IMR-90 (cell line): ENCODE data around the gene RORC. TPM values are rescaled to one million over a fixed set of nuclear protein-coding genes. Genes with fewer than 3 reads are reported as not detected.

Experiments
- ATAC-seq: fragments of 200-7000 bp; cut with Tn5 transposase; 2 replicates; pipeline ENCODE4 v1.9.1; 2020; ENCODE audit warnings: low read depth, mild to moderate bottlenecking, moderate library complexity
- BruUV-seq: library from RNA; stranded (reverse); fragments of 400-500 nt; replicated peaks from 2 replicates; lab custom pipeline; 2021; lab: Mats Ljungman, UMichigan
- CTCF ChIA-PET: fragments of 300-600 bp; formaldehyde crosslinking; extraction: SDS; loops from one replicate; lab custom pipeline; 2021; ENCODE audit warnings: antibody characterized with exemption; lab: Yijun Ruan, JAX
- POLR2A ChIA-PET: fragments of 300-600 bp; sonication (Branson Sonifier 250); formaldehyde crosslinking; loops from one replicate; lab custom pipeline; 2022; ENCODE audit warnings: antibody characterized with exemption; ENCODE audit not compliant: unreplicated experiment; lab: Charles Lee
- DNase-seq: peaks from one replicate; pipeline ENCODE4 v3.0.0; 2013
- H2AFZ ChIP-seq: replicated peaks from 2 replicates; pipeline ENCODE3; 2013; ENCODE audit warnings: low read length, mild to moderate bottlenecking; ENCODE audit not compliant: poor library complexity
- H2AK5ac ChIP-seq: 2 replicates; pipeline ENCODE4 v1.6.1; 2013; ENCODE audit warnings: low read depth, low read length, inconsistent platforms
- H2AK9ac ChIP-seq: replicated peaks from 2 replicates; pipeline ENCODE3; 2013; ENCODE audit warnings: mild to moderate bottlenecking, low read depth, low read length, moderate library complexity; ENCODE audit not compliant: poor library complexity
- H2BK120ac ChIP-seq: 2 replicates; pipeline ENCODE4 v1.6.1; 2013; ENCODE audit warnings: low read depth, low read length, inconsistent platforms
- H2BK15ac ChIP-seq: 3 replicates; pipeline ENCODE4 v1.6.1; 2013; ENCODE audit warnings: low read depth, low read length, inconsistent platforms
- H2BK20ac ChIP-seq: 2 replicates; pipeline ENCODE4 v1.6.1; 2013; ENCODE audit warnings: low read depth, mild to moderate bottlenecking, inconsistent platforms, low read length, moderate library complexity
- H2BK5ac ChIP-seq: 2 replicates; pipeline ENCODE4 v1.6.1; 2013; ENCODE audit warnings: mild to moderate bottlenecking, low read depth, low read length, inconsistent platforms; ENCODE audit not compliant: poor library complexity, severe bottlenecking
- H3K14ac ChIP-seq: replicated peaks from 2 replicates; pipeline ENCODE4 v1.6.1; 2013; ENCODE audit warnings: low read depth, low read length, inconsistent platforms
- H3K18ac ChIP-seq: 2 replicates; pipeline ENCODE4 v1.6.1; 2013; ENCODE audit warnings: low read depth, low read length, control low read depth
- H3K23ac ChIP-seq: 2 replicates; pipeline ENCODE4 v1.6.1; 2013; ENCODE audit warnings: low read depth, low read length, inconsistent platforms
- H3K27ac ChIP-seq: 2 replicates; pipeline ENCODE4 v1.5.1; 2013; ENCODE audit warnings: mild to moderate bottlenecking, control low read depth, low read length; ENCODE audit not compliant: insufficient read depth
- H3K27me3 ChIP-seq: 2 replicates; pipeline ENCODE4 v1.6.1; 2013; ENCODE audit warnings: low read length; ENCODE audit not compliant: control insufficient read depth, insufficient read depth
- H3K36me3 ChIP-seq: 2 replicates; pipeline ENCODE4 v1.6.1; 2013; ENCODE audit warnings: low read length, mixed read lengths; ENCODE audit not compliant: control insufficient read depth, insufficient read depth
- H3K4ac ChIP-seq: 2 replicates; pipeline ENCODE4 v1.6.1; 2013; ENCODE audit warnings: low read depth, low read length, inconsistent platforms
- H3K4me1 ChIP-seq: 2 replicates; pipeline ENCODE4 v1.6.1; 2013; ENCODE audit warnings: low read length, mixed read lengths; ENCODE audit not compliant: control insufficient read depth, insufficient read depth
- H3K4me2 ChIP-seq: 2 replicates; pipeline ENCODE4 v1.6.1; 2013; ENCODE audit warnings: low read depth, mild to moderate bottlenecking, control low read depth, low read length, moderate library complexity
- H3K4me3 ChIP-seq: 2 replicates; pipeline ENCODE4 v1.5.1; 2013; ENCODE audit warnings: low read depth, mild to moderate bottlenecking, control low read depth, low read length, moderate library complexity; ENCODE audit not compliant: insufficient read depth
- H3K56ac ChIP-seq: 2 replicates; pipeline ENCODE4 v1.6.1; 2013; ENCODE audit warnings: low read length, inconsistent platforms; ENCODE audit not compliant: insufficient read depth; ENCODE audit errors: extremely low read depth
- H3K79me1 ChIP-seq, 2 experiments: 2 replicates each; pipeline ENCODE4 v1.6.1; 2013; ENCODE audit warnings: low read length in 2 of 2, inconsistent platforms in 1 of 2, low read depth in 1 of 2
- H3K9ac ChIP-seq: 2 replicates; pipeline ENCODE4 v1.6.1; 2013; ENCODE audit warnings: low read depth, low read length, control low read depth
- H3K9me1 ChIP-seq: 2 replicates; pipeline ENCODE4 v1.6.1; 2013; ENCODE audit warnings: low read length, inconsistent platforms; ENCODE audit not compliant: insufficient read depth
- H3K9me3 ChIP-seq: 2 replicates; pipeline ENCODE4 v1.6.1; 2013; ENCODE audit warnings: low read length; ENCODE audit not compliant: control insufficient read depth, insufficient read depth
- H4K20me1 ChIP-seq: 2 replicates; pipeline ENCODE4 v1.6.1; 2013; ENCODE audit warnings: low read length, inconsistent platforms; ENCODE audit not compliant: insufficient read depth
- H4K5ac ChIP-seq: 2 replicates; pipeline ENCODE4 v1.6.1; 2013; ENCODE audit warnings: mild to moderate bottlenecking, low read depth, low read length, control low read depth
- H4K8ac ChIP-seq, 2 experiments: 2 replicates each; pipeline ENCODE4 v1.6.1; 2013; ENCODE audit warnings: low read depth in 2 of 2, low read length in 2 of 2, control low read depth in 1 of 2, inconsistent platforms in 1 of 2
- H4K91ac ChIP-seq: 2 replicates; pipeline ENCODE4 v1.6.1; 2013; ENCODE audit warnings: low read depth, low read length, inconsistent platforms; ENCODE audit not compliant: insufficient read depth
- CTCF ChIP-seq: conservative IDR thresholded peaks from 2 replicates; pipeline ENCODE4 v1.5.1; 2012; ENCODE audit warnings: mild to moderate bottlenecking, low read depth, low read length, improper control_type of control experiment
- MAFK ChIP-seq: IDR thresholded peaks from 2 replicates; pipeline ENCODE4 v1.6.1; 2012; ENCODE audit warnings: low read depth, low read length, improper control_type of control experiment
- MAZ ChIP-seq: IDR thresholded peaks from 2 replicates; pipeline ENCODE4 v1.6.1; 2012; ENCODE audit warnings: low read depth, mild to moderate bottlenecking, low read length, improper control_type of control experiment, moderate library complexity, borderline replicate concordance
- RAD21 ChIP-seq: IDR thresholded peaks from 2 replicates; pipeline ENCODE4 v1.6.1; 2012; ENCODE audit warnings: low read length, improper control_type of control experiment
- SMC3 ChIP-seq: fragments of 150-350 bp; IDR thresholded peaks from 2 replicates; pipeline ENCODE4 v1.6.1; 2016; ENCODE audit warnings: low read depth, mild to moderate bottlenecking, antibody characterized with exemption, low read length, moderate library complexity
- WGBS, 2 experiments: methylation state at CpG; one replicate each; pipeline versions ENCODE4 v1.1.5 to v1.1.7; 2013; ENCODE audit warnings: missing lambda C conversion rate in 2 of 2; ENCODE audit not compliant: insufficient read length in 1 of 2; ENCODE audit errors: extremely low coverage in 2 of 2; 5-methylcytosine and 5-hydroxymethylcytosine counted together
- dilution Hi-C: fragments of 300-500 bp; cut with HindIII; formaldehyde crosslinking; loops from one replicate; pipeline ENCODE4 v1.14.3; 2018; ENCODE audit warnings: low sequenced_read_pairs; ENCODE audit not compliant: unreplicated experiment
- in situ Hi-C: fragments of 300-500 bp; cut with MboI; formaldehyde crosslinking; loops from 3 replicates; pipeline ENCODE4 v1.14.3; 2019; ENCODE audit warnings: low sequenced_read_pairs, inconsistent platforms, mixed read lengths
- intact Hi-C: fragments of 100-400 bp; cut with micrococcal nuclease; formaldehyde crosslinking; loops from 2 replicates; pipeline ENCODE4 v1.10.0; 2022
- polyA plus RNA-seq, 3 experiments: library from polyadenylated mRNA; depleted of rRNA; stranded (reverse); fragments of >200 nt; gene quantifications; 2 replicates each; pipeline ENCODE4 v1.2.3, GENCODE V29; 2012; ENCODE audit warnings: low replicate concordance in 1 of 3
- total RNA-seq: library from RNA; depleted of rRNA; stranded (reverse); fragments of >200 nt; gene quantifications from 2 replicates; pipeline ENCODE4 v1.2.3, GENCODE V29; 2012
- TF ChIP-seq, protein P1 (sequence below): fragments of 150-350 bp; IDR thresholded peaks from 2 replicates; pipeline ENCODE4 v1.6.1; 2017; ENCODE audit warnings: mild to moderate bottlenecking, antibody characterized with exemption, low read length, low read depth

Gene RORC
- total and polyA plus RNA-seq, 2 of the 4 experiments (the other 2 are of a cell fraction): not detected

- WGBS, 2 experiments: no CpG with 5 or more reads among the region's 7 CpGs
- no peak overlapping the region for H3K4me2 ChIP-seq
- no peak overlapping the region for H3K4ac ChIP-seq
- peaks cover 72% of the 10 kb centered on the region for H3K27me3 ChIP-seq
- H4K5ac ChIP-seq: no peak overlapping the region
- intact Hi-C loops: no loop called here
- H3K4me3 ChIP-seq: no peak overlapping the region
- no peak overlapping the region for H3K23ac ChIP-seq
- TF ChIP-seq SMC3 (no peak), CTCF (no peak), RAD21 (no peak), MAZ (no peak), MAFK (no peak)
- TF ChIP-seq, protein P1, sequence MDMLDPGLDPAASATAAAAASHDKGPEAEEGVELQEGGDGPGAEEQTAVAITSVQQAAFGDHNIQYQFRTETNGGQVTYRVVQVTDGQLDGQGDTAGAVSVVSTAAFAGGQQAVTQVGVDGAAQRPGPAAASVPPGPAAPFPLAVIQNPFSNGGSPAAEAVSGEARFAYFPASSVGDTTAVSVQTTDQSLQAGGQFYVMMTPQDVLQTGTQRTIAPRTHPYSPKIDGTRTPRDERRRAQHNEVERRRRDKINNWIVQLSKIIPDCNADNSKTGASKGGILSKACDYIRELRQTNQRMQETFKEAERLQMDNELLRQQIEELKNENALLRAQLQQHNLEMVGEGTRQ: no peak
- no TSS peak for BruUV-seq
- no peak overlapping the region for H2BK20ac ChIP-seq
- no peak overlapping the region for H2AFZ ChIP-seq
- ChIA-PET POLR2A (no interaction called here), CTCF (no interaction called here)
- no peak overlapping the region for H2AK5ac ChIP-seq
- ATAC-seq: no peak
- no peak overlapping the region for H2AK9ac ChIP-seq
- H2BK15ac ChIP-seq: no peak overlapping the region
- H4K20me1 ChIP-seq: no peaks in the 10 kb centered on the region
- in situ Hi-C loops: no loop called here
- H3K9me1 ChIP-seq: no peaks in the 10 kb centered on the region
- H3K4me1 ChIP-seq: no peaks in the 10 kb centered on the region
- no peaks in the 10 kb centered on the region for H3K79me1 ChIP-seq
- no peak overlapping the region for H3K9ac ChIP-seq
- DNase-seq: no peak
- H2BK120ac ChIP-seq: no peak overlapping the region
- no peak overlapping the region for H3K27ac ChIP-seq
- no peaks in the 10 kb centered on the region for H3K9me3 ChIP-seq
- no peak overlapping the region for H4K91ac ChIP-seq
- no peak overlapping the region for H4K8ac ChIP-seq
- no peak overlapping the region for H3K14ac ChIP-seq
- H3K18ac ChIP-seq: no peak overlapping the region
- dilution Hi-C loops: no loop called here
- H2BK5ac ChIP-seq: no peak overlapping the region
- no peak overlapping the region for H3K56ac ChIP-seq
- H3K36me3 ChIP-seq: no peaks in the 10 kb centered on the region
Observed at GRCh38 chr1:151817353-151817730, 14.3 kb downstream of the RORC start.
